Astrocyte (in vitro differentiated cells and primary cell): ENCODE data around the gene BRAP. TPM values are rescaled to one million over a fixed set of nuclear protein-coding genes. Genes with fewer than 3 reads are reported as not detected.

Experiments
- DNase-seq: peaks from one replicate; pipeline ENCODE4 v3.0.0-alpha.2; 2010; ENCODE audit warnings: low read depth
- FAIRE-seq: peaks from 2 replicates; lab custom pipeline; 2011; peaks lifted over from hg19 to GRCh38; lab: Jason Lieb, UNC
- H2AFZ ChIP-seq: 2 replicates; pipeline ENCODE4 v1.6.0; 2012; ENCODE audit warnings: low read depth, low read length, inconsistent platforms
- H3K27ac ChIP-seq: 2 replicates; pipeline ENCODE4 v1.5.1; 2011; ENCODE audit warnings: low read depth, low read length, inconsistent platforms
- H3K27me3 ChIP-seq: 2 replicates; pipeline ENCODE4 v1.6.0; 2011; ENCODE audit warnings: low read length, inconsistent platforms; ENCODE audit not compliant: insufficient read depth
- H3K36me3 ChIP-seq: 2 replicates; pipeline ENCODE4 v1.5.1; 2011; ENCODE audit warnings: low read length, inconsistent platforms; ENCODE audit not compliant: insufficient read depth
- H3K4me1 ChIP-seq: 2 replicates; pipeline ENCODE4 v1.5.1; 2011; ENCODE audit warnings: low read length, inconsistent platforms; ENCODE audit not compliant: insufficient read depth
- H3K4me2 ChIP-seq: 2 replicates; pipeline ENCODE4 v1.6.0; 2012; ENCODE audit warnings: low read length, inconsistent platforms
- H3K4me3 ChIP-seq: 2 replicates; pipeline ENCODE4 v1.5.1; 2011; ENCODE audit warnings: low read depth, mild to moderate bottlenecking, low read length, inconsistent platforms; ENCODE audit not compliant: insufficient read depth
- H3K79me2 ChIP-seq: 2 replicates; pipeline ENCODE4 v1.6.0; 2012; ENCODE audit warnings: mild to moderate bottlenecking, low read length, inconsistent platforms; ENCODE audit not compliant: insufficient read depth
- H3K9ac ChIP-seq: 2 replicates; pipeline ENCODE4 v1.6.0; 2012; ENCODE audit warnings: mild to moderate bottlenecking, low read length, inconsistent platforms
- H3K9me3 ChIP-seq: 2 replicates; pipeline ENCODE4 v1.5.1; 2012; ENCODE audit warnings: low read depth, mild to moderate bottlenecking, low read length, inconsistent platforms; ENCODE audit not compliant: insufficient read depth
- H4K20me1 ChIP-seq: 2 replicates; pipeline ENCODE4 v1.6.0; 2012; ENCODE audit warnings: low read length, inconsistent platforms; ENCODE audit not compliant: insufficient read depth
- H3K27ac Mint-ChIP-seq: one replicate; pipeline ENCODE4 v1.8.0; 2021; ENCODE audit warnings: mild to moderate bottlenecking, mixed read lengths; ENCODE audit not compliant: unreplicated experiment
- H3K27me3 Mint-ChIP-seq: one replicate; pipeline ENCODE4 v1.8.0; 2021; ENCODE audit warnings: low read depth, mixed read lengths; ENCODE audit not compliant: unreplicated experiment
- H3K36me3 Mint-ChIP-seq: one replicate; pipeline ENCODE4 v1.8.0; 2021; ENCODE audit warnings: low read depth, mixed read lengths; ENCODE audit not compliant: unreplicated experiment
- H3K4me1 Mint-ChIP-seq: one replicate; pipeline ENCODE4 v1.8.0; 2021; ENCODE audit warnings: low read depth, mixed read lengths; ENCODE audit not compliant: unreplicated experiment
- H3K4me3 Mint-ChIP-seq: one replicate; pipeline ENCODE4 v1.8.0; 2021; ENCODE audit warnings: mild to moderate bottlenecking, moderate library complexity, mixed read lengths; ENCODE audit not compliant: unreplicated experiment
- H3K9me3 Mint-ChIP-seq: one replicate; pipeline ENCODE4 v1.8.0; 2021; ENCODE audit warnings: mild to moderate bottlenecking, mixed read lengths; ENCODE audit not compliant: unreplicated experiment
- EZH2 ChIP-seq: IDR thresholded peaks from 2 replicates; pipeline ENCODE4 v1.6.1; 2012; ENCODE audit warnings: mild to moderate bottlenecking, low read length, inconsistent platforms; ENCODE audit not compliant: insufficient read depth
- total RNA-seq: library from RNA; stranded (reverse); gene quantifications from 2 replicates; pipeline ENCODE4 v1.2.1, GENCODE V29; 2021
- TF ChIP-seq, protein P1 (sequence below): IDR thresholded peaks from 2 replicates; pipeline ENCODE4 v1.5.1; 2011; ENCODE audit warnings: low read depth, mild to moderate bottlenecking, inconsistent platforms, low read length, moderate library complexity; ENCODE audit not compliant: insufficient read depth

Gene BRAP
- total RNA-seq, 1 donor from 2014 or later: 24.8 TPM

DNA sequence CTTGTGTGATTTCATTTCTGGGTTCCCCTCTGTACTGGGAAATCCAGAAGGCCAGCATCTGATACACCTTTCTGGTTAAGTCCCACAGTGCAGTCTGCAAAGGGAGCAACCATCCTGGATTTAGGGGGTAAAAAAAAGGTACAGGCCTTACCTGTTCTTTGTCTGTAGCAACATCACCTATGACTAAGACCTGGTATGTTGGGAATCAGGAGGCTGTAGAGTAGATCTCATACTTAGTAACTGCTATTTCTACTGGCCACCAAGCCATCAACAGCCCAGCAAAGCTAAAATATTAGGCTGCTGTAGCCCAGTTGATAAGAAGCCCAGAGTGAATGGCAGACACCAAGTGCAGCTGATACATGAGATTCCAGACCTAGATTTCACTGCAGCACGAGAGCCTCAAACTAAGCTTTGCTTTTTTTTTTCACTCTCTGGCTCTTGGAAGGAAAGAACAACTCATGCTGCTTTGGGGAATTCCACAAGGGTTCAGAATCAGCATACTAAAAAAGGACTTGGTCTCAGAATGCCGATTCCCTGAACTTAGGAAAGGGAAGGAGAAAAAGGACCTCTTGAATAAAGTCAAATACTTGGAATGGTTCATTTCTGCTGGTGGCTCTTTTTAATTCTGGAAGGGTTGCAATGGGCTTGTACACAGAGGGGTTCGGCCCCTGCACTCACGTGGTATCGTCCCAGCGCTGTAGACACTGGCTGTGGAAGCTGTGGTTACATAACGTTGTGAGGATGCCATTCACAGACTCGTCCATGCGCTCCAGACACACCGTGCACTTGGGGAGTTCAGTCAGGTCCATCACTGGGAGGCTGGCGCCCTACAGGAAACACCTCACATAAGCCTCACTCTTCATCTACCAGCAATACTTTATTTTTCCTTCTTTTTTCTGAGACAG lies 20.5 kb downstream of the BRAP start:
- Histone ChIP-seq H3K9ac (no peak overlapping the region), H3K27me3 (no peaks in the 10 kb centered on the region), H4K20me1 (peaks cover 3% of the 10 kb centered on the region), H3K9me3 (no peaks in the 10 kb centered on the region), H3K4me1 (no peaks in the 10 kb centered on the region), H3K4me3 (no peak overlapping the region), H3K79me2 (peaks cover 2% of the 10 kb centered on the region), H3K27ac (no peak overlapping the region), H3K4me2 (no peak overlapping the region), H2AFZ (no peak overlapping the region), H3K36me3 (peaks cover 42% of the 10 kb centered on the region)
- TF ChIP-seq, protein P1, sequence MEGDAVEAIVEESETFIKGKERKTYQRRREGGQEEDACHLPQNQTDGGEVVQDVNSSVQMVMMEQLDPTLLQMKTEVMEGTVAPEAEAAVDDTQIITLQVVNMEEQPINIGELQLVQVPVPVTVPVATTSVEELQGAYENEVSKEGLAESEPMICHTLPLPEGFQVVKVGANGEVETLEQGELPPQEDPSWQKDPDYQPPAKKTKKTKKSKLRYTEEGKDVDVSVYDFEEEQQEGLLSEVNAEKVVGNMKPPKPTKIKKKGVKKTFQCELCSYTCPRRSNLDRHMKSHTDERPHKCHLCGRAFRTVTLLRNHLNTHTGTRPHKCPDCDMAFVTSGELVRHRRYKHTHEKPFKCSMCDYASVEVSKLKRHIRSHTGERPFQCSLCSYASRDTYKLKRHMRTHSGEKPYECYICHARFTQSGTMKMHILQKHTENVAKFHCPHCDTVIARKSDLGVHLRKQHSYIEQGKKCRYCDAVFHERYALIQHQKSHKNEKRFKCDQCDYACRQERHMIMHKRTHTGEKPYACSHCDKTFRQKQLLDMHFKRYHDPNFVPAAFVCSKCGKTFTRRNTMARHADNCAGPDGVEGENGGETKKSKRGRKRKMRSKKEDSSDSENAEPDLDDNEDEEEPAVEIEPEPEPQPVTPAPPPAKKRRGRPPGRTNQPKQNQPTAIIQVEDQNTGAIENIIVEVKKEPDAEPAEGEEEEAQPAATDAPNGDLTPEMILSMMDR: no peak
- no peak for TF ChIP-seq EZH2
- H3K27me3 Mint-ChIP-seq: no peaks in the 10 kb centered on the region
- DNase-seq (no peak), FAIRE-seq (no peak)
- H3K27ac Mint-ChIP-seq: no peak overlapping the region
- H3K36me3 Mint-ChIP-seq: peaks cover 9% of the 10 kb centered on the region
- H3K4me1 Mint-ChIP-seq: peaks cover 16% of the 10 kb centered on the region
- H3K9me3 Mint-ChIP-seq: no peaks in the 10 kb centered on the region
- no peak overlapping the region for H3K4me3 Mint-ChIP-seq

DNA sequence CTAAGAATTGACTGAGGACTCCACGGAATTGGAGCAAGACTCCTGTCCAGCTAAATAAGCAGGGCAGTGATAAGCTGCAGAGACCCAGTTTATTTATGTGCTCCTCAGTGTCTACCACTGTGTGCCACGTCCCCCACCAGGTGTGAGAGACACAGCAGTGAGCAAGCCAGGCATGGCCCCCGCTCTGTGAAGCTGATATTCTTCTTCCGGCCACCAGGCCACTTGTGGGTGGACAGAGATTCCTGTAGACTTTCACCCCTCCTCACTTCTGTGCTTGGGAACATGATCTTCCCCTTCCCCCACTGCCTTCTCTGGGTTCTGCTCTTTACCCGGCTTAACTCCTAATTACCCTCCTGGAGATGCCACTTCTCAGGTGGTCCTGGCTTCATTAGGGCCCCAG lies 21.3 kb downstream of the BRAP start:
- no peak overlapping the region for H3K27ac Mint-ChIP-seq

More for the DNA sequence above, 21.3 kb downstream of the BRAP start:
- Histone ChIP-seq H3K4me1 (no peaks in the 10 kb centered on the region), H3K36me3 (peaks cover 41% of the 10 kb centered on the region), H3K4me2 (no peak overlapping the region), H3K9me3 (no peaks in the 10 kb centered on the region), H3K79me2 (peaks cover 2% of the 10 kb centered on the region), H3K27me3 (no peaks in the 10 kb centered on the region), H3K9ac (no peak overlapping the region), H4K20me1 (peaks cover 3% of the 10 kb centered on the region), H3K4me3 (no peak overlapping the region), H2AFZ (no peak overlapping the region), H3K27ac (no peak overlapping the region)
- TF ChIP-seq, protein P1: no peak
- TF ChIP-seq EZH2: no peak
- H3K4me3 Mint-ChIP-seq: no peak overlapping the region
- H3K36me3 Mint-ChIP-seq: peaks cover 9% of the 10 kb centered on the region
- H3K9me3 Mint-ChIP-seq: no peaks in the 10 kb centered on the region
- DNase-seq (no peak), FAIRE-seq (no peak)
- no peaks in the 10 kb centered on the region for H3K27me3 Mint-ChIP-seq
- H3K4me1 Mint-ChIP-seq: peaks cover 16% of the 10 kb centered on the region
